BLaER1 treated with 17β-estradiol and CSF1 and Interleukin-3, amounts not matched to agents 10 nM and 100 nM (cell line): ENCODE data around the gene GSG1L2.

Experiments used
- H3K27ac ChIP-seq, 11 experiments: shearing (Covaris generic); formaldehyde crosslinking; 2 replicates each; pipeline ENCODE4 v1.8.1; 2022
- H3K27me3 ChIP-seq, 11 experiments: shearing (Covaris generic); formaldehyde crosslinking; 2 replicates each; pipeline ENCODE4 v1.8.1; 2022
- H3K36me3 ChIP-seq, 11 experiments: shearing (Covaris generic); formaldehyde crosslinking; 2 replicates each; pipeline ENCODE4 v1.8.1; 2022
- H3K4me1 ChIP-seq, 10 experiments: shearing (Covaris generic); formaldehyde crosslinking; 2 replicates each; pipeline ENCODE4 v1.8.1; 2022
- H3K4me2 ChIP-seq, 11 experiments: shearing (Covaris generic); formaldehyde crosslinking; 2 replicates each; pipeline ENCODE4 v1.8.1; 2022
- H3K4me3 ChIP-seq, 10 experiments: shearing (Covaris generic); formaldehyde crosslinking; 2 replicates each; pipeline ENCODE4 v1.8.1; 2022
- H3K9ac ChIP-seq, 11 experiments: shearing (Covaris generic); formaldehyde crosslinking; 2 replicates each; pipeline ENCODE4 v1.8.1; 2022
- H3K9me3 ChIP-seq, 11 experiments: shearing (Covaris generic); formaldehyde crosslinking; replicated peaks in 1 of 11; 2 replicates each; pipeline ENCODE4 v1.8.1; 2022
- H4K20me1 ChIP-seq, 11 experiments: shearing (Covaris generic); formaldehyde crosslinking; 2 replicates each; pipeline ENCODE4 v1.8.1; 2022
- Cebpa-rat ChIP-seq, 11 experiments: shearing (Covaris generic); IDR thresholded peaks; 2 replicates each; pipeline ENCODE4 v1.8.1; 2022

Gene GSG1L2

GRCh38 chr17:9845306-9845705, 23.4 kb upstream of the GSG1L2 start:
- no peaks in the 10 kb centered on the region for H3K9me3 ChIP-seq
- H3K9ac ChIP-seq: no peak overlapping the region
- no peaks in the 10 kb centered on the region for H3K4me1 ChIP-seq
- no peaks in the 10 kb centered on the region for H3K27me3 ChIP-seq
- H4K20me1 ChIP-seq: no peaks in the 10 kb centered on the region
- H3K27ac ChIP-seq: no peak overlapping the region
- H3K4me2 ChIP-seq: no peak overlapping the region
- no peak for TF ChIP-seq Cebpa-rat (IDR thresholded peaks at IDR 0.05)
- H3K4me3 ChIP-seq: no peak overlapping the region
- H3K36me3 ChIP-seq: no peaks in the 10 kb centered on the region

DNA sequence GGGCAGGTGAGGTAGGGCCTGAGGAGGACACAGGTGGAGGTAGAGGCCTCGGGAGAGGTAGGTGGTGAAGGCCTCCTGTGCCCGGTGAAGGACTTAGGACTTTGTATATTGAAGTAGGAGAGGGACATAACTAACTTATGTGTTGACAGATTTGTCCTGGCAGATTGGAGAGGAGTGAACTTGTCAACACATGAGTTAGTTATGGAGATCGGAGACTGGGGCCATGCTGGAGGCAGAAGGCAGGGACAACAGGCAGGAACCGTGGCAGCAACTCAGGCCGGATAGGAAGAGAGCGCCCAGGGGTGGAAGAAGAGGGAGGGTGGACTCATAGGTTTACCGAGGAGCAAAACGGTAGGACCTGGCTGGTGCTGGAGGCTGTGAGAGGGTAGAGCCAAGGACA, 22.3 kb upstream of the GSG1L2 start:
- no peak for TF ChIP-seq Cebpa-rat (IDR thresholded peaks at IDR 0.05)
- no peaks in the 10 kb centered on the region for H3K9me3 ChIP-seq
- H3K4me3 ChIP-seq: no peak overlapping the region
- H3K9ac ChIP-seq: no peak overlapping the region
- H3K36me3 ChIP-seq: no peaks in the 10 kb centered on the region
- no peaks in the 10 kb centered on the region for H3K4me1 ChIP-seq
- no peak overlapping the region for H3K27ac ChIP-seq
- no peaks in the 10 kb centered on the region for H3K27me3 ChIP-seq
- no peaks in the 10 kb centered on the region for H4K20me1 ChIP-seq
- no peak overlapping the region for H3K4me2 ChIP-seq

DNA sequence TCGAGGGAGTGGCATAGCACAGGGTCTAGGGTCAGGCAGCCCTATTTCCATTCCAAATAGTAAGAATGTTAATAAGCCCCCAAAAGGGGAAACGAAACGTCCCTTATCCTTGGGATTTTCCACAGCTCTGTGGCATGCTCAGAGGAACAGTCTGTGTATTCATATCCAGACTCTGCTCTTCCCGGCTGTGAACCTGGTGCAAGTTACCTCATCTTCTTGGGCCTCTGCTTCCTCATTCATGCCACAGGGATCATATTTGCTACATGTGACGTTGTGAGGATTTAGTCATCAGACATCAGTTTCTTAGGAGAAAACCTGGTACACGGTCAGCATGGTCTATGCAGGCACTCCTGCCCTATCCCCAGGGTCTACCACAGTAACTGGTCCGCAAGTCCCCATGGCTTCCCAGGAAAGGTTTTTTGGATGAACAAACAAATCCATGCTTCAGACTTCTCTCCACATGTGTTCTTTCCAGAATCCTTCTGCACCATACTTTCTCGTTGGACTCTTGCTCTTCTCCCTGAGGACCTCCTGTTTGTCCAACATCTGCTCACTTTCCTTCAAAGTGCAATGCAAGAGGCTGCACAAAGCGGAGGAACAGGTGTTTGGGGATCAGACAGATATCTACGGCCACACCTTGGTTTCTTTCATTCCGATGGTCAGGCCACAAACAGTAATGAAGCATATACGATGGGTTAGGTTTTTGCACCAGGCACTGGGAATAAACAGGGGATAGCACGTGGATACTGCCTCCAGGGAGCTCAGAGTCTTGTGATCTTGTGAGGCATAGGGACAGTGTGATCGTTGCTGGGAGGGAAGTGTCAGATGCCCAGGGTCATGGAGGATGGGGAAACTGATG, 21.5 kb upstream of the GSG1L2 start:
- Histone ChIP-seq H3K4me2 (no peak overlapping the region), H3K9me3 (no peaks in the 10 kb centered on the region), H3K36me3 (no peaks in the 10 kb centered on the region), H4K20me1 (no peaks in the 10 kb centered on the region), H3K4me1 (no peaks in the 10 kb centered on the region), H3K4me3 (no peak overlapping the region), H3K27ac (no peak overlapping the region), H3K9ac (no peak overlapping the region), H3K27me3 (no peaks in the 10 kb centered on the region)
- TF ChIP-seq Cebpa-rat (IDR thresholded peaks at IDR 0.05): no peak

GRCh38 chr17:9842057-9842758, 20.3 kb upstream of the GSG1L2 start:
- no peak overlapping the region for H3K4me2 ChIP-seq

GRCh38 chr17:9839433-9839832, 17.6 kb upstream of the GSG1L2 start:
- H4K20me1 ChIP-seq: no peaks in the 10 kb centered on the region
- H3K4me2 ChIP-seq: no peak overlapping the region
- H3K36me3 ChIP-seq: no peaks in the 10 kb centered on the region
- TF ChIP-seq Cebpa-rat (IDR thresholded peaks at IDR 0.05): no peak
- no peak overlapping the region for H3K9ac ChIP-seq
- H3K27me3 ChIP-seq: no peaks in the 10 kb centered on the region
- H3K4me1 ChIP-seq: no peaks in the 10 kb centered on the region
- no peaks in the 10 kb centered on the region for H3K9me3 ChIP-seq
- H3K4me3 ChIP-seq: no peak overlapping the region
- no peak overlapping the region for H3K27ac ChIP-seq

More at GRCh38 chr17:9842057-9842758, 20.3 kb upstream of the GSG1L2 start:
- no peak overlapping the region for H3K27ac ChIP-seq
- H3K4me1 ChIP-seq: no peaks in the 10 kb centered on the region
- H3K4me3 ChIP-seq: no peak overlapping the region
- H4K20me1 ChIP-seq: no peaks in the 10 kb centered on the region
- no peak overlapping the region for H3K9ac ChIP-seq
- no peaks in the 10 kb centered on the region for H3K36me3 ChIP-seq
- no peak for TF ChIP-seq Cebpa-rat (IDR thresholded peaks at IDR 0.05)
- H3K9me3 ChIP-seq: no peaks in the 10 kb centered on the region
- no peaks in the 10 kb centered on the region for H3K27me3 ChIP-seq

DNA sequence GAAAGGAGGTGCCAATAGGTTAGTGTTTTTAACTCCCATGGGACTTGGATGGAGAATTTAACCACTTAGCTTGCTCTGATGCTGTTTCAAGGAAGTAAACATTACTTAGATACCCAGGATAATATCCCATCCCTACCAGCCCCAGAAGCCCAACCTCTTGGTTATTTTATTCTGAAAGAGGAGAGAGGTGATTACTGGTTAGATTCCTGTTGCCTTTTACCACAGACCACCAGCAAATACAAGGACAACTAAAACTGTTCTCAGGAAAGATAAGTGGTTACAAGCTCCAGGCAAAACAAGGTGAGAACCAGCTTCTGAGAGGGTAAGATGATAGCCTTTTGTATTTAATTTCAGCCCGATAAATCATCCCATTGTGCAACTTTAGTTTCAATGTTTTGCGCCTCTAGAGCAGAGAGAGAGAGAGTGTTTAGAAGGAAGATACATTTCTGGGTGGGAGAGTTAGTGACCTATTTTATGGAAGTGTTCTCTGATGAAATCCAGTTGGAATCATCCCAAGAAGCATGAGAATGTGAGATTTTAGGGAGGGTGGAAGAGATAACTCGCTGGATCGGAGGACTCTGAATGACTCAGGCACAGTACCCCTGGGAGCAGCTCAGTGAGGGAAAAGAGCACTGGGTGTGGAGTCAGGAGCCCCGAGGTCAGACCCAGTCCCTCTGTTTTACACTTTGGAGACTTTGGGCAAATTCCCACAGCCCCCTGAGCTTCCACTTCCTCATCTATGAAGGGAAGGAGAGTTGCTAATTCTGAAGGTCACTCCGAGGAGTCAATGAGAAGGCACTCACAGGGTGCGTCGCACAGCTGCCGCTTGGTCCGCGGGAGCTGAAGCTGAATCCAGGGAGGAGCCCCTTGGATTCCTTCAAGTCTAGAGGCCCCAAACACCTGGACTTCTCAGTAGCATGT, 15.9 kb upstream of the GSG1L2 start:
- H3K27ac ChIP-seq: no peak overlapping the region
- no peaks in the 10 kb centered on the region for H3K36me3 ChIP-seq
- no peaks in the 10 kb centered on the region for H4K20me1 ChIP-seq
- TF ChIP-seq Cebpa-rat (IDR thresholded peaks at IDR 0.05): no peak
- H3K4me2 ChIP-seq: no peak overlapping the region
- H3K4me1 ChIP-seq: no peaks in the 10 kb centered on the region
- H3K27me3 ChIP-seq: no peaks in the 10 kb centered on the region
- no peak overlapping the region for H3K9ac ChIP-seq
- no peak overlapping the region for H3K4me3 ChIP-seq
- H3K9me3 ChIP-seq: peaks cover 0 to 4% (median 0%) of the 10 kb centered on the region in 11 experiments; a peak in 1 of 22 replicates

DNA sequence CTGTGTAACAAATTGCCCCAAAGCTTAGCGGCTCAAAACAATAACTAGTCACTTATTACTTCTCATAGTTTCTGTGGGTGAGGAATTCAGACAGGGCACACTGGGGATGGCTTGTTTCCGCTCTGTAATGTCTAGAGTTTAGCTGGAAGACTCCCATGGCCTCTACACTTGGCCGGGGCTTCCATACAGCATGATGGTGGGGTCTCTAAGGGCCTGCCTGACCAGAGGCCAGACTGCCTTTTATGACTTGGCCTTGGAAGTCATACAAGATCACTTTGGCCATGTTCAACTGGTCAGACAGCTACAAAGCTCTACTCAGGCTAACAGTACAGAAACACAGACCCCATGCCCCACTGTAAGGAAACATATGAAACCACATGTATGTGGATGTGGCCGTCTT, 12.0 kb upstream of the GSG1L2 start:
- Histone ChIP-seq H4K20me1 (no peaks in the 10 kb centered on the region), H3K9ac (no peak overlapping the region), H3K4me2 (no peak overlapping the region), H3K36me3 (no peaks in the 10 kb centered on the region), H3K9me3 (peaks cover 0 to 4% (median 0%) of the 10 kb centered on the region in 11 experiments; a peak in 1 of 22 replicates), H3K4me3 (no peak overlapping the region), H3K27me3 (no peaks in the 10 kb centered on the region), H3K27ac (no peak overlapping the region), H3K4me1 (no peaks in the 10 kb centered on the region)
- TF ChIP-seq Cebpa-rat (IDR thresholded peaks at IDR 0.05): no peak

- H3K4me2 ChIP-seq: no peak overlapping the region
- H3K4me1 ChIP-seq: peaks cover 0 to 7% (median 3%) of the 10 kb centered on the region in 10 experiments; a peak in 10 of 20 replicates
- no peaks in the 10 kb centered on the region for H3K36me3 ChIP-seq
- H3K27me3 ChIP-seq: no peaks in the 10 kb centered on the region
- no peak overlapping the region for H3K27ac ChIP-seq
- H3K9me3 ChIP-seq: peaks cover 0 to 4% (median 0%) of the 10 kb centered on the region in 11 experiments; a peak in 1 of 22 replicates
- no peak overlapping the region for H3K4me3 ChIP-seq
- TF ChIP-seq Cebpa-rat (IDR thresholded peaks at IDR 0.05): no peak
- H3K9ac ChIP-seq: no peak overlapping the region
- no peaks in the 10 kb centered on the region for H4K20me1 ChIP-seq
Measured at GRCh38 chr17:9830711-9831110, 8.8 kb upstream of the GSG1L2 start.

GRCh38 chr17:9829343-9829742, 7.5 kb upstream of the GSG1L2 start:
- Histone ChIP-seq H3K27me3 (no peaks in the 10 kb centered on the region), H3K9ac (no peak overlapping the region), H3K4me2 (no peak overlapping the region), H3K36me3 (no peaks in the 10 kb centered on the region), H3K4me3 (no peak overlapping the region), H4K20me1 (no peaks in the 10 kb centered on the region), H3K9me3 (peaks cover 0 to 4% (median 0%) of the 10 kb centered on the region in 11 experiments; a peak in 1 of 22 replicates), H3K4me1 (peaks cover 0 to 18% (median 11%) of the 10 kb centered on the region in 10 experiments; a peak in 10 of 20 replicates), H3K27ac (no peak overlapping the region)
- TF ChIP-seq Cebpa-rat (IDR thresholded peaks at IDR 0.05): no peak
